AG10803 (cell line): Measurements from ENCODE around the gene TMEM132D.
"Not testable (repeated sequence)": the region's sequence is repeated elsewhere in the genome, so short reads cannot be mapped to it uniquely, and the experiment has no call there.

Experiments
- DNase-seq: peaks from one replicate; pipeline ENCODE4 v3.0.0; 2010; ENCODE audit warnings: low read depth
- H3K4me3 ChIP-seq: 2 replicates; pipeline ENCODE4 v1.5.1; 2011; ENCODE audit warnings: mild to moderate bottlenecking, low read length, control low read depth
- CTCF ChIP-seq: conservative IDR thresholded peaks from 2 replicates; pipeline ENCODE4 v1.5.1; 2011; ENCODE audit warnings: mild to moderate bottlenecking, low read length, control low read depth, inconsistent platforms

The TMEM132D gene

GRCh38 chr12:129552996-129553750, 350.7 kb downstream of the TMEM132D start:
- TF ChIP-seq CTCF, result no peak
- H3K4me3 ChIP-seq, result no peak overlapping the region
- DNase-seq, result no peak

- no peak for DNase-seq
- no peak for TF ChIP-seq CTCF
- no peak overlapping the region for H3K4me3 ChIP-seq
These were observed 352.4 kb downstream of the TMEM132D start for GRCh38 chr12:129551441-129551840.

- H3K4me3 ChIP-seq, result no peak overlapping the region
- no peak for TF ChIP-seq CTCF
- DNase-seq, result no peak
These were observed 353.5 kb downstream of the TMEM132D start for GRCh38 chr12:129550353-129550752.

GRCh38 chr12:129549656-129550055, 354.2 kb downstream of the TMEM132D start:
- DNase-seq, result no peak
- H3K4me3 ChIP-seq, result no peak overlapping the region
- TF ChIP-seq CTCF, result no peak

- not testable (repeated sequence) for H3K4me3 ChIP-seq, DNase-seq
These were observed 354.8 kb downstream of the TMEM132D start for GRCh38 chr12:129549020-129549419.

GRCh38 chr12:129544716-129545115, 359.1 kb downstream of the TMEM132D start:
- no peak for TF ChIP-seq CTCF
- no peak for DNase-seq
- no peak overlapping the region for H3K4me3 ChIP-seq

- TF ChIP-seq CTCF, result no peak
- no peak overlapping the region for H3K4me3 ChIP-seq
- DNase-seq, result no peak
These were observed 362.9 kb downstream of the TMEM132D start for GRCh38 chr12:129540954-129541353.

- H3K4me3 ChIP-seq, result no peak overlapping the region
- DNase-seq, result no peak
- no peak for TF ChIP-seq CTCF
These were observed 363.6 kb downstream of the TMEM132D start for GRCh38 chr12:129540249-129540648.

GRCh38 chr12:129538724-129539335, 365.0 kb downstream of the TMEM132D start:
- DNase-seq, H3K4me3 ChIP-seq: not testable (repeated sequence)
